Mesodermal cell (in vitro differentiated cells): ENCODE data around the gene EVX2.

ENCODE experiments used
- H3K27ac ChIP-seq: 2 replicates; pipeline ENCODE4 v1.7.0; 2013; ENCODE audit warnings: mild to moderate bottlenecking, low read depth, low read length, moderate library complexity; ENCODE audit not compliant: severe bottlenecking
- H3K36me3 ChIP-seq: 2 replicates; pipeline ENCODE4 v1.7.1; 2013; ENCODE audit warnings: mild to moderate bottlenecking, low read length, moderate library complexity; ENCODE audit not compliant: control insufficient read depth, insufficient read depth
- H3K4me1 ChIP-seq: one replicate; pipeline ENCODE4 v1.7.1; 2013; ENCODE audit warnings: mild to moderate bottlenecking, low read length; ENCODE audit not compliant: insufficient read depth, control insufficient read depth, poor library complexity, severe bottlenecking
- H3K4me3 ChIP-seq: 2 replicates; pipeline ENCODE4 v1.7.0; 2013; ENCODE audit warnings: low read length, control low read depth, mild to moderate bottlenecking; ENCODE audit not compliant: insufficient read depth, poor library complexity, severe bottlenecking; ENCODE audit errors: extremely low read depth
- H3K9me3 ChIP-seq: 2 replicates; pipeline ENCODE4 v1.7.1; 2013; ENCODE audit warnings: mild to moderate bottlenecking, low read length, moderate library complexity; ENCODE audit not compliant: control insufficient read depth
- WGBS, 2 experiments: methylation state at CpG; one replicate each; pipeline ENCODE4 v1.1.5; 2013; ENCODE audit warnings: missing lambda C conversion rate in 2 of 2; ENCODE audit not compliant: insufficient coverage in 2 of 2; 5-methylcytosine and 5-hydroxymethylcytosine counted together

Gene EVX2

DNA sequence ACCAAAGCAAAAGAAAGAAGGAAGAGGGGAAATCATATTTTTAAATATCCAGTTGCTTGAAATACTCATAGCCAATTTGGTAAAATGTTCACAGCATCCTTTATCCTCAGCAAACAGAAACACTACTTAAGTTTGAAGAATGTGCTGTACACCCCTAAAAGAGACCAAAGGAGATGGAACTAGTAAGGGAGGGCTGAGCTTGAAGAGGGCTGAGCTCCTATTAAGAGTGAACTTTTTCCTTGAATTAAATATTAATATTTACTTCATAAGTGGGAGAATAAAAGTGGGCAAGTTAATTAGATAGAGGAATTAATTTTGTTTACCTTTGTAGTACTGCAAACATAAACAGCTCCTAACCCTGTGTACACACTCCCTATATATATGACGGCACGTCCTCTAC lies 7.0 kb downstream of the EVX2 start:
- H3K4me3 ChIP-seq: no peak overlapping the region
- H3K36me3 ChIP-seq: no peaks in the 10 kb centered on the region
- H3K9me3 ChIP-seq: no peaks in the 10 kb centered on the region
- 80% methylated on average over 2 of the region's 2 CpGs; no CpG with 5 or more reads in 1 of the 2 experiments for WGBS, 2 experiments
- no peak overlapping the region for H3K27ac ChIP-seq
- no peaks in the 10 kb centered on the region for H3K4me1 ChIP-seq

DNA sequence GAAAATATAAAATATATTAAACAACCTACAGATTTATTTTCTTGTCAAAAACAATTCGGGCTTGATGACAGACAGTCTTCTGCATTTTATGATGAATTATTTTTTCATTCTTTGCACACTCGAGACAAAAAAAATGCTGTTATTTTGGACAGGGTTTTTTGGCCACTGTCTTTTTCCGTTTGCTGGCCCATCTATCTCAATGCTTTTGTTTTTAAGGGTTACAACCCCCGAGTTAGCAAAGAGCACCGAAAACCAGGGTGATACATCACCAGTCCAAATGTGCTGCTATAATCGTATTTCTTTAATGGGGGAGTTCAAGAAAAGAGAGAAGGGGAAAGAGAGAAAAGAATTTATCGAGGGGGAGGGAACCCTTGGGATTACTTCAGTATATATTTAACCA lies 7.7 kb downstream of the EVX2 start:
- Histone ChIP-seq H3K36me3 (no peaks in the 10 kb centered on the region), H3K4me1 (no peaks in the 10 kb centered on the region), H3K9me3 (no peaks in the 10 kb centered on the region), H3K27ac (no peak overlapping the region), H3K4me3 (no peak overlapping the region)
- 55 to 75% methylated on average over 3 to 4 of the region's 7 CpGs for WGBS, 2 experiments

GRCh38 chr2:176075481-176075880 lies 8.3 kb downstream of the EVX2 start:
- 23 to 27% methylated on average over 7 to 12 of the region's 15 CpGs for WGBS, 2 experiments
- Histone ChIP-seq H3K9me3 (no peaks in the 10 kb centered on the region), H3K27ac (no peak overlapping the region), H3K36me3 (no peaks in the 10 kb centered on the region), H3K4me3 (no peak overlapping the region), H3K4me1 (no peaks in the 10 kb centered on the region)

DNA sequence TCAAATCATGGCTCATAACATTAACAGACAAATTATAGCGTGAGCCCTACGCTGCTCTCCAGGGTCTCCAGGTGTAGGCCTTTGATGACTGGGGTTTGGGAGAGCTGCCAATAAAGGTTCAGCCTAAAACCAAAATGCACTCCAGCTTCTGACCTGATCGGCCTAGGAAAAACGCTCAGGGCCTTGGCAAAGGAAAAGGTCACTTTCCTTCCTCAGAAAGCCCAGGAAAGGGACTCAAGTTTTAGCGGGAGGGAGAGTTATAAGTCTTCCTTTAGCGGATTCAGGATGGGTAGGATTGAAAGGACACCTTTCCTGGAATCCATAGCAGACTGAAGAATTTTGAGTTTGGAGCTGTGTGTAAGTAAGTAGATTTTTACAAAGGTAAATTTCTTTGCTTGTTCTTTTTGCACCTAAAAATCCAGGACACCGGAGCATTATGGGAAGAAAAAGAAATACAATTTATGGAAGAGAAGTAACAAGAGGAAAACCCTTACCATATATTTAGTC lies 8.8 kb downstream of the EVX2 start:
- WGBS, 2 experiments: 53 to 79% methylated on average over 3 to 4 of the region's 7 CpGs
- Histone ChIP-seq H3K27ac (no peak overlapping the region), H3K4me1 (no peaks in the 10 kb centered on the region), H3K9me3 (no peaks in the 10 kb centered on the region), H3K36me3 (no peaks in the 10 kb centered on the region), H3K4me3 (no peak overlapping the region)

DNA sequence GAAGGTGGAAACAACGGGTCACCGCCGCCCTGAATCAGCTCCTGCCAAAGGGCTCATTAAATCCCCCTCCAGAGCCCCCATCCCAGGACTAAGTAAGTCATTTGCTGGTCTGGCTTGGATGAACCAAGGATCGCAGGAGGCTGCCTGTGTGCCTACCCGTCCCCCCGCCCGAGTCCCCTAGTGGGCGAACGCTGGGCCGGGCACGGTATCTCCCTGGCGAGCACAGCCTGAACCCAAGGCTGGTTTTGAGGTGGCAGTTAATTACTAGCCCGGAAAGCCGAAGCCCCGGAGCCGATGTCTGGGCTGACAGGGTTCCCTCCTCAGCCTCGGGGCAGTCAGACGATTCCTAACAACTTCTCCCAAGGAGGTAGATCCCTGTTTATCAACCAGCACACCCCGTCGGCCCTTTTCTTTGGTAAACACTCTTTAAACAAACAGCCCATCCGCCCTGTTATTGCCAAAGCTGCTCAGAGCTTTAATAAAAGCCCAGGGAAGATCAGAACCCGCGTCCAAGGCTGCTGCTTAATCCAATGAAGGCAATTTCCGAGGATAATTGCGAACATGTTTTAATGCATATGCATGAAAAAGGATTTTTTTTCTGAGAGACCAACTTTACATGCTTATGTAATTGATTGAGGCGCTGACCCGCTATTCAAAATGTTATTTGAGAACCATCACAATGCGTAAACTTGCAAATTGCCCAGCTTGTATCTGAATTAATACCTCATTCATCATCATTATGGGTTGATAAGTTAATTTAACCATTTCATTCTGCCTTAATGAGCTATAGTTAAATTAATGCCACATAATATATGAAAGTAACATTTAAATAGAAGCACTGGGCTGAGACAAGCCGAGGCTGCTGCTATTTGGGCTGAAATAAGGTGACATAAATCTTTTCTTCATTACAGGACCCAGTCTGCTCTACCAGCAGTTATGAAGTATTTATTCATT lies 10.5 kb downstream of the EVX2 start:
- H3K27ac ChIP-seq: no peak overlapping the region
- H3K4me3 ChIP-seq: no peak overlapping the region
- H3K36me3 ChIP-seq: no peaks in the 10 kb centered on the region
- H3K4me1 ChIP-seq: no peaks in the 10 kb centered on the region
- WGBS, 2 experiments: 78 to 86% methylated on average over 23 to 25 of the region's 29 CpGs
- no peaks in the 10 kb centered on the region for H3K9me3 ChIP-seq

DNA sequence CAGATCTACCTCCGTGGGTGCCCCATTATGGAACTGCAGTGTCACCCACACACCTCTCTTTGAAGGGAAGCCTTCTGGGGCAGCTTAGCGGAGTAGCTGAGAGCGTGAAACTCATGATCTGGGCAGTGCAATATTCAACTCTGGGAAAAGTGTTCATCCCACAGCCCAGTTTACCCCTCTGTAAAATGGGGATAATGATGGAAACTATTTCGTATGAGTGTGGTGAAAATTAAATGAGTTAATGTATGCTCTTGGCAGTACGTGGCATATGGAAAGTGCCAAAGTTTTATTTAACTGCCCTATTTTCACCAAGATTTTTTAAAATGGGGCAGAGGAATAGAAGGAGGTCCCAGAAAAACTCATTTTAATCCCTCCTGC lies 11.5 kb downstream of the EVX2 start:
- Histone ChIP-seq H3K4me1 (no peaks in the 10 kb centered on the region), H3K4me3 (no peak overlapping the region), H3K9me3 (no peaks in the 10 kb centered on the region), H3K36me3 (no peaks in the 10 kb centered on the region), H3K27ac (no peak overlapping the region)
- 84 to 93% methylated on average over 3 to 4 of the region's 5 CpGs for WGBS, 2 experiments

GRCh38 chr2:176071330-176072291 lies 12.2 kb downstream of the EVX2 start:
- Histone ChIP-seq H3K4me1 (no peaks in the 10 kb centered on the region), H3K9me3 (no peaks in the 10 kb centered on the region), H3K27ac (no peak overlapping the region), H3K36me3 (no peaks in the 10 kb centered on the region), H3K4me3 (no peak overlapping the region)
- 90 to 91% methylated on average over 48 to 54 of the region's 58 CpGs for WGBS, 2 experiments

- H3K27ac ChIP-seq: no peak overlapping the region
- WGBS, 2 experiments: 93 to 95% methylated on average over 30 of the region's 30 CpGs
- H3K4me1 ChIP-seq: no peaks in the 10 kb centered on the region
- no peaks in the 10 kb centered on the region for H3K9me3 ChIP-seq
- H3K36me3 ChIP-seq: no peaks in the 10 kb centered on the region
- H3K4me3 ChIP-seq: no peak overlapping the region
Observed at GRCh38 chr2:176068419-176068832, 15.3 kb downstream of the EVX2 start.

DNA sequence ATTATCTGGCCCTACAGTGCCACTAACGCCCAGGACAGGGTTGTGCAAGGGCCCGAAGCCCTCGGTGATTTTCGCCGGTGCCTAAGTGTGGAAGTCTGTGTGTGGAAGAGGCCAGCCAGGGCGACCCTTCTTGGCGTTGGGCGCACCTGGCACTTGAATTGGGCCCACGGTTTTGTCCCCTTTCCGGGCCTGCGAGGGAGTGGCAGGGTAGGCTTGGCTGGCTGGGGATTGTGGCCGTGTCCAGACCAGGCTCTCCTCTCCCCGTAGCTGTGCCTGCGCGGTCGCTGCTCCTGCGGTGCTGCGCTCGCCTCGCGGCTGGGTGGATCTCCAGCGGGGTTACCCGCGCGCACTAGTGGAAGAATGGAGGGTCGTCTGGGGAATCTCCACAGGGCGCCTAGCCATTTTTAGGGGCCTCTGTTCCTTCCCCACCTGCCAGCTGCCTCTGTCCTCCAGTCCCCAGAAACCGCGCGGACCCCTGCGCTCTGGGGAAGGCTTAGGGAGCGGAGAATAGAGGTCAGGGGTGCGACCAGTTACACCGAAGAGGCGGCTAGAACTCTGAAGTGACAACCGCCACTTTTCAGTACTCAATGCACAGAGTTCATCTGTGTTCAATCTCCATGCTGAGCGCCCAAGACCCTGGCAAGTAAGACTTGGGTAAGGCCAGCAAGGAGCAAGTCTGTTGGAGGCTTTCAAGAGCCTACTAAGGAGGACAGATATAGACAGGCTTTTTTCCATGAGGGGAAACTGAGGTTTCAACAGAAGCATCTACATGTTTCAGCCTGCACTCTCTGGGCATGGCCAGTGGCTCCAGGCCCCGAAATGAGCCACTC lies 16.0 kb downstream of the EVX2 start:
- Histone ChIP-seq H3K4me1 (no peaks in the 10 kb centered on the region), H3K27ac (no peak overlapping the region), H3K4me3 (no peak overlapping the region), H3K36me3 (no peaks in the 10 kb centered on the region), H3K9me3 (no peaks in the 10 kb centered on the region)
- WGBS, 2 experiments: 89 to 90% methylated on average over 34 to 37 of the region's 38 CpGs
